Skeletal muscle tissue (tissue), 4 donors: ENCODE data around the gene ANXA3. TPM values are rescaled to one million over a fixed set of nuclear protein-coding genes. Genes with fewer than 3 reads are reported as not detected.

Experiments
- H3K27ac ChIP-seq: one replicate; pipeline ENCODE4 v1.7.0; 2013; ENCODE audit warnings: mild to moderate bottlenecking, low read depth, low read length, inconsistent platforms
- H3K27me3 ChIP-seq, 3 donors: one replicate each; pipeline ENCODE4 v1.7.0; 2013; ENCODE audit warnings: low read length in 3 of 3; ENCODE audit not compliant: control insufficient read depth in 3 of 3, insufficient read depth in 3 of 3
- H3K36me3 ChIP-seq, 3 donors: one replicate each; pipeline ENCODE4 v1.7.0; 2013; ENCODE audit warnings: low read length in 3 of 3; ENCODE audit not compliant: control insufficient read depth in 3 of 3, insufficient read depth in 3 of 3
- H3K4me1 ChIP-seq, 3 donors: one replicate each; pipeline ENCODE4 v1.7.0; 2013; ENCODE audit warnings: low read length in 3 of 3, mild to moderate bottlenecking in 3 of 3; ENCODE audit not compliant: control insufficient read depth in 3 of 3, insufficient read depth in 3 of 3
- H3K4me3 ChIP-seq, 3 donors: one replicate each; pipeline ENCODE4 v1.7.0; 2013; ENCODE audit warnings: low read length in 3 of 3
- H3K9ac ChIP-seq, 3 donors: one replicate each; pipeline ENCODE4 v1.7.0; 2013; ENCODE audit warnings: low read length in 3 of 3, mild to moderate bottlenecking in 3 of 3, moderate library complexity in 2 of 3, low read depth in 1 of 3
- H3K9me3 ChIP-seq, 3 donors: one replicate each; pipeline ENCODE4 v1.7.0; 2013; ENCODE audit warnings: low read length in 3 of 3; ENCODE audit not compliant: control insufficient read depth in 3 of 3
- total RNA-seq: library from RNA; depleted of rRNA; stranded (reverse); fragments of >200 nt; gene quantifications from one replicate; pipeline ENCODE4 v1.2.3, GENCODE V29; 2014
- donor health status: Osteomylitis.

Gene ANXA3
- total RNA-seq, 1 donor from 2014 or later, result 14.6 TPM

DNA sequence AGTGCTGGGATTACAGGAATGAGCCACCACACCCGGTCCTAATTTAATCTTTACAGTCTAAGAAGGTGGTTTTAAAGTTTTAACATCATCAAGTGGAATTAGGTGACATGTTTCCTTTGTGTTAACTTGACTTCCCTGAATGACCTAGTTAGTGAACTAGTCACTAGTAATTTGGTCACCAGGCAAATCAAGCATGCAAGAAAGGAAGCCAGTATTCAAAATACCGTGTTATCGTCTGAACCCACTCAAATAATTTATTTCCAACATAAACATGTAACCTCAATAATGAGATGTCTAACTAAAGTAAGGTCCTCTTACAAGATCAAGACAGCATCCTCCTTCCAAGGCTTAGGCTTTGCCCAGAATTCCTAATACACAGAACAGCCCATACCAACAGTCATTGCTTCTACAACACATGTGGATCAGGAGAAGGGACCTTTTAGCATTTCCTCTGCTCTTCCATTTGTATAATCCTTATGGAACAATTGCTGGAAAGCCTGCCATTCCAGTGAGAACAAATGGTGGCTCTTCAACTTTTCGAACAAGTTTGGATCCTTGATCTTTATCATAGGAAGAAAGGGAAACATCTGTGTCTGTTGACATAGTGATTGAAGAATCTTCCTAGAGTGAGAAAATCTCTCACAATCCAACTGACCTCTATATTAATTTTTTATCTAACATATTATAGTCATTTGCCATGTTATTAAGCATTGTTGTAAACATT is 97.2 kb downstream of the ANXA3 start:
- peaks cover 10 to 14% (median 13%) of the 10 kb centered on the region in 3 donors for H3K4me1 ChIP-seq
- H3K9ac ChIP-seq, result no peak overlapping the region
- H3K36me3 ChIP-seq, result no peaks in the 10 kb centered on the region
- H3K9me3 ChIP-seq, result no peaks in the 10 kb centered on the region
- H3K27me3 ChIP-seq, result no peaks in the 10 kb centered on the region
- no peak overlapping the region for H3K27ac ChIP-seq
- no peak overlapping the region for H3K4me3 ChIP-seq

DNA sequence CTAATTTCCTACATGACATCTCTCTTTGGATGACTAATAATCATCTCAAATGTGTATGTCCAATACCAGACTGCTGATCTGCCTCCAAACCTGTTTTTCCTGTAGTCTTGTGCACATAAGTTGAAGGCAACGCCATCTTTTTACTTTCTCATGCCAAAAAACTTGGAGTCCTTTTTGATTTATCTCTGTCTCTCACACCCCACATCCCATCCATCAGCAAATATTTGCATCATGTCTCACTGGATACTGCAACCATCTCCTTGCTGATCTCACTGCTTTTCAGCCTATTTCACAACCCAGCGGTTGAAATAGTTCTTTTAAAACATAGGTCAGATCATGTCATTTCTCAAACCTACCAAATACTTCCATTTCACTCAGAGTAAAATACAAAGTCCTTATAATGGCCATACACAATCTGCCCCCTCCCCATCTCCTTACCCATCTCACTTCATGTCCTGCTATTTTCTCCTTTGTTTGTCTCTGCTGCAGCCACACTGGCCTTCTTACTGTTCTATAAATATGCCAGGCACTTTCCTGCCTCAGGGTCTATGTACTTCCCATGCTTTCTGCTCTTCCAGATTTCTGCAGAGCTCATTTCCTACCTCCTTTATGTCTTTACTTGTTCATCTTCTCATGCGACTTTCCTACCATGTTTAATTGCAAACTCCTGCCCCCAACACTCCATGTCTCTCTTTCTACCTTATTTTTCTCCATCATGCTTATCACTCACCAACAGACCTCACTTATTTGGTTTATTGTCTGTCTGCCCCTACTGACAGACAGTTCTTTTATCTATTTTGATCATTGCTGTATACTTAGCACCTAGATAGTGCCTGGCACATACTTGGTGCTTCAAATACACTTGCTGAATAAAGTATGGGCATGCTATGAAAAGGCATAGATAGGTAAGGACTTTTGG is 98.8 kb downstream of the ANXA3 start:
- Histone ChIP-seq H3K9ac (no peak overlapping the region), H3K4me1 (peaks cover 9 to 12% (median 11%) of the 10 kb centered on the region in 3 donors), H3K4me3 (no peak overlapping the region), H3K27ac (no peak overlapping the region), H3K36me3 (no peaks in the 10 kb centered on the region), H3K27me3 (no peaks in the 10 kb centered on the region), H3K9me3 (no peaks in the 10 kb centered on the region)

DNA sequence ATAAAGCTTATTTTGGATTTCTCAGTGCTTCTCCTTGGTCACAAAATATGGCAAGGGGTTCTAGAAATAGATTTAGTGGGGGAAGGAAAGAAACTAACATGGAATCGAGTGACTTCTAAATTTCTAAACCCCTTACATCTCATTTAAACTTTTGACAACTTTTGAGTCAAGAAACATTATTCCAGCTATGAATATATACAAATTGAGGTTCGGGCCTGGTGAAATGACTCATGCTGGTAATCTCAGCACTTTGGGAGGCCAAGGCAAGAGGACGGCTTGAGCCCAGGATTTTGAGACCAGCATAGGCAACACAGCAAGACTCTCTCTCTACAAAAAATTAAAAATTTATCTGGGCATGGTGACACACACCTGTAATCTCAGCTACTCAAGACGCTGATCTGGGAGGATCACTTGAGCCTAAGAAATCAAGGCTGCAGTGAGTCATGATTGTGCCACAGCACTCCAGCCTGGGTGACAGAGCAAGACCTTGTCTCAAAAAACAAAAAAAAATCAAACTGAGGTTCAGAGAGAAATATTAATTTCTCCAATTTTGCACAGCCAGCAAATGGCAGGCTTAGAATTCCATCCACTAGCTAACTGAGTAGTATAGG is 99.8 kb downstream of the ANXA3 start:
- Histone ChIP-seq H3K36me3 (no peaks in the 10 kb centered on the region), H3K4me1 (peaks cover under 1 to 3% (median 2%) of the 10 kb centered on the region in 3 donors), H3K27me3 (no peaks in the 10 kb centered on the region), H3K9me3 (no peaks in the 10 kb centered on the region), H3K27ac (no peak overlapping the region), H3K9ac (no peak overlapping the region), H3K4me3 (no peak overlapping the region)

DNA sequence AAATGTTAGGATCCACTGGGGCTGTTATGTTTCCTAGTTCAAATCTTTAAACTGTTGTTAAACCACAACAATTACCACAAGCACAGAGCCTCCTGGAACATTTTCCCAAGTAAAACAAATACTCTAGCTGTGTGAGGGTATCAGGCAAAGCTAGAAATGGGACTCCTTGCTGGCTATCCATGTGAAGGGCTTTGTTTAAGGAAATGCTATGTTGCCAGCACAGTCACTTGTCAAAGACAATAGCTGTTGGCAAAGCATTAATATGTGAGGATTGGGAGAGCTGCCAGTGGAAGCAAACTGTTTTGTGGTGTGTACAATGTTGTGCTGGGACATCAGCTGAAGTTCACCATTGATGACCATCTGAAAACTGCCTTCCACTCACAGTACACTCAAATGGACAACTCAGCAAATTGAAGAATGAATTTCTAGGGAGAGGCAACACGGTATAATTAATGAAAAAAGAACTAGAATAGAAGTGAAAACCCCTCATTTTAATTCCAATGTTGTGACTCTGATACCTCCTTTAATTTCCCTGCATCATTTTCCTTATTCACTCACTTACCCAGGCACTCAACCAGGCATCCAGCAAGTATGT is 100.8 kb downstream of the ANXA3 start:
- H3K27ac ChIP-seq, result no peak overlapping the region
- no peaks in the 10 kb centered on the region for H3K9me3 ChIP-seq
- H3K36me3 ChIP-seq, result no peaks in the 10 kb centered on the region
- no peaks in the 10 kb centered on the region for H3K27me3 ChIP-seq
- no peaks in the 10 kb centered on the region for H3K4me1 ChIP-seq
- no peak overlapping the region for H3K4me3 ChIP-seq
- no peak overlapping the region for H3K9ac ChIP-seq

DNA sequence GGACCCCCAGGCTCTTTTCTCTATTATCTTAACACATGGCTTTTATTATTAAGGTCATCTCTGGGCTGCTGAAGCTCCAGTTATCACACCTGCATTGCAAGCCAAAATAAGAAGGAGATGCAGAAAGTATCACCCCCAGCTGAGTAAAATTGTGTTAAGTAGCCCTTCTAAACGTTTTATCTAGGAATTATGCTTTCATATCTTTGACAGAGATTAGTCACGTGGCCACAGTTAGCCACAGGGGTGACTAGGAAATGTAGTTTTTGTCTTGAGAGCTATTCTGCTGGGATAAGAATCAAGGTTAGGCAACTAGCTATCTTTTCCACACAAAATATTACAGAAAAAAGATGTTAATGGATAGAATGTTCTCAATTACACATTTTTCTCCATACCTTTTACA is 102.1 kb downstream of the ANXA3 start:
- Histone ChIP-seq H3K27ac (no peak overlapping the region), H3K4me1 (no peaks in the 10 kb centered on the region), H3K27me3 (no peaks in the 10 kb centered on the region), H3K9me3 (no peaks in the 10 kb centered on the region), H3K9ac (no peak overlapping the region), H3K36me3 (no peaks in the 10 kb centered on the region), H3K4me3 (no peak overlapping the region)

- Histone ChIP-seq H3K27ac (no peak overlapping the region), H3K9ac (no peak overlapping the region), H3K9me3 (no peaks in the 10 kb centered on the region), H3K27me3 (no peaks in the 10 kb centered on the region), H3K4me1 (no peaks in the 10 kb centered on the region), H3K4me3 (no peak overlapping the region), H3K36me3 (no peaks in the 10 kb centered on the region)
Measured at GRCh38 chr4:78654807-78655206, 103.2 kb downstream of the ANXA3 start.

- no peaks in the 10 kb centered on the region for H3K27me3 ChIP-seq
- peak overlapping the region; percentile 63 for H3K27ac ChIP-seq
- H3K4me1 ChIP-seq, result peaks cover 0 to under 1% (median 0%) of the 10 kb centered on the region in 3 donors
- no peaks in the 10 kb centered on the region for H3K36me3 ChIP-seq
- H3K9ac ChIP-seq, result no peak overlapping the region
- no peak overlapping the region for H3K4me3 ChIP-seq
- no peaks in the 10 kb centered on the region for H3K9me3 ChIP-seq
Measured at GRCh38 chr4:78656968-78657445, 105.4 kb downstream of the ANXA3 start.

- Histone ChIP-seq H3K4me1 (peaks cover 0 to 6% (median 4%) of the 10 kb centered on the region in 3 donors), H3K27ac (peak overlapping the region; percentile 31), H3K27me3 (no peaks in the 10 kb centered on the region), H3K9ac (no peak overlapping the region), H3K4me3 (no peak overlapping the region), H3K36me3 (no peaks in the 10 kb centered on the region), H3K9me3 (no peaks in the 10 kb centered on the region)
Measured at GRCh38 chr4:78659264-78659663, 107.7 kb downstream of the ANXA3 start.

- Histone ChIP-seq H3K27ac (no peak overlapping the region), H3K9ac (no peak overlapping the region), H3K36me3 (no peaks in the 10 kb centered on the region), H3K27me3 (no peaks in the 10 kb centered on the region), H3K4me1 (peaks cover 0 to 6% (median 4%) of the 10 kb centered on the region in 3 donors), H3K9me3 (no peaks in the 10 kb centered on the region), H3K4me3 (no peak overlapping the region)
Measured at GRCh38 chr4:78659665-78660064, 108.1 kb downstream of the ANXA3 start.
